H1 (cell line): Measurements from ENCODE around the gene NUP210. TPM values are rescaled to one million over a fixed set of nuclear protein-coding genes. Genes with fewer than 3 reads are reported as not detected.

ENCODE experiments used
- ASH2L ChIP-seq: fragments of 200-600, 300-600 bp; sonication (generic); IDR thresholded peaks from one replicate; pipeline ENCODE4 v1.7.1; 2017; ENCODE audit warnings: low read length
- BCL11A ChIP-seq, 2 experiments: IDR thresholded peaks; one replicate each; pipeline ENCODE4 v1.6.1; 2011; ENCODE audit warnings: low read depth in 2 of 2, low read length in 2 of 2, mild to moderate bottlenecking in 2 of 2
- CTBP2 ChIP-seq: IDR thresholded peaks from 2 replicates; pipeline ENCODE4 v1.7.0; 2011; ENCODE audit warnings: borderline replicate concordance, mild to moderate bottlenecking, moderate library complexity, mixed read lengths, low read length; ENCODE audit not compliant: insufficient read depth, insufficient read length
- FOSL1 ChIP-seq: IDR thresholded peaks from 2 replicates; pipeline ENCODE4 v1.6.1; 2011; ENCODE audit warnings: mild to moderate bottlenecking, low read depth, low read length, moderate library complexity; ENCODE audit not compliant: insufficient read depth
- HDAC2 ChIP-seq, 2 experiments: fragments of 300-600 bp in 1 of 2; sonication (generic) in 1 of 2; IDR thresholded peaks; 2 replicates each; pipeline ENCODE4 v1.6.1; 2011 to 2012; ENCODE audit warnings: low read depth in 2 of 2, low read length in 2 of 2, mild to moderate bottlenecking in 2 of 2, moderate library complexity in 2 of 2, borderline replicate concordance in 1 of 2, inconsistent platforms in 1 of 2
- JUN ChIP-seq: IDR thresholded peaks from 2 replicates; pipeline ENCODE4 v1.6.1; 2011; ENCODE audit warnings: low read depth, mild to moderate bottlenecking, improper control_type of control experiment, low read length
- NRF1 ChIP-seq: IDR thresholded peaks from 2 replicates; pipeline ENCODE4 v1.6.1; 2011; ENCODE audit warnings: mild to moderate bottlenecking, low read depth, low read length, improper control_type of control experiment
- SRF ChIP-seq: IDR thresholded peaks from 2 replicates; pipeline ENCODE4 v1.6.1; 2011; ENCODE audit warnings: mild to moderate bottlenecking, low read depth, low read length, moderate library complexity
- TAF7 ChIP-seq: optimal IDR thresholded peaks from 2 replicates; pipeline ENCODE3; 2011; ENCODE audit warnings: low read depth, mild to moderate bottlenecking, inconsistent platforms, low read length, moderate library complexity, borderline replicate concordance
- polyA plus RNA-seq, 7 experiments: library from polyadenylated mRNA; depleted of rRNA in 3 of 7; stranded (reverse) in 5 of 7; unstranded in 2 of 7; fragments of >200 nt in 5 of 7; fragments of 200-250 nt in 2 of 7; gene quantifications; 1 replicate in 5 of 7; 2 replicates in 1 of 7; 4 replicates in 1 of 7; pipeline versions ENCODE4 v1.2.1 to v1.2.3, GENCODE V29; 2011 to 2013; ENCODE audit warnings: missing spikeins in 2 of 7, mixed read lengths in 2 of 7
- total RNA-seq: library from RNA; stranded (reverse); fragmentation: NEBNext Ultra II Directional; extraction: Animal tissue kit (Norgen Biotek cat#: 25700); gene quantifications from 2 replicates; pipeline ENCODE4 v1.2.1, GENCODE V29; 2021
- TF ChIP-seq, protein P1 (sequence below): fragments of 300-600 bp; sonication (generic); IDR thresholded peaks from 2 replicates; pipeline ENCODE4 v1.7.1; 2012; ENCODE audit warnings: low read length, moderate library complexity, mild to moderate bottlenecking, inconsistent platforms; ENCODE audit not compliant: insufficient replicate concordance

NUP210 gene
- total and polyA plus RNA-seq, 2 of the 8 experiments (the other 6 are each of a cell fraction or from before 2014, with no cell fraction given) = 51.0 to 53.7 TPM

DNA sequence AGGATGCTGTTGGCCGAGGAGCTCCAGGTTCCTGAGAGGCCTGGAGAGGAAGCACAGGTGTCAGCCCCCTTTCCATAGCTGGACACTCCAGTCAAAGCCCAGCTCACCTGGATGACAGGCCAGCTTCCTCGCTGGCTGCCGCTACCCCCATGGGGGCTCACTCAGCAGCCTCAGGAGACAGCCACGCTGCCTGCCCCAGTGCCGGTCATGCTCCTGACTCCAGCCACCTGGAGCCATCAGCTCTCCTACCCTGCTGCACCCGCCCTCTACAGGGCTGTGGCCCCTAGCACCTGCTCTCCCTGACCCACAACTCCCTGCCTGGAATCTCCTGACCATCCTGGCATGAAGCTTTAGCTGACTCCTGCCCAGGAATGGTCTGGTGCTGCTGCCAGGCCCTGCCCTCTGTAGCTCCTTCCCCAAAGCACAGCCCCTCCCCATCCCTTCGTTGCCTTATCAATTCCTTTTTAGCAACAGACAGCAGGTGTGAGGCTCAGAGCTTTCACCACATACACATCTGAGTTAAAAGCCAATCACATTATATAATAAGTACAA lies 94.2 kb downstream of the NUP210 start (continued):
- TF ChIP-seq, protein P1, sequence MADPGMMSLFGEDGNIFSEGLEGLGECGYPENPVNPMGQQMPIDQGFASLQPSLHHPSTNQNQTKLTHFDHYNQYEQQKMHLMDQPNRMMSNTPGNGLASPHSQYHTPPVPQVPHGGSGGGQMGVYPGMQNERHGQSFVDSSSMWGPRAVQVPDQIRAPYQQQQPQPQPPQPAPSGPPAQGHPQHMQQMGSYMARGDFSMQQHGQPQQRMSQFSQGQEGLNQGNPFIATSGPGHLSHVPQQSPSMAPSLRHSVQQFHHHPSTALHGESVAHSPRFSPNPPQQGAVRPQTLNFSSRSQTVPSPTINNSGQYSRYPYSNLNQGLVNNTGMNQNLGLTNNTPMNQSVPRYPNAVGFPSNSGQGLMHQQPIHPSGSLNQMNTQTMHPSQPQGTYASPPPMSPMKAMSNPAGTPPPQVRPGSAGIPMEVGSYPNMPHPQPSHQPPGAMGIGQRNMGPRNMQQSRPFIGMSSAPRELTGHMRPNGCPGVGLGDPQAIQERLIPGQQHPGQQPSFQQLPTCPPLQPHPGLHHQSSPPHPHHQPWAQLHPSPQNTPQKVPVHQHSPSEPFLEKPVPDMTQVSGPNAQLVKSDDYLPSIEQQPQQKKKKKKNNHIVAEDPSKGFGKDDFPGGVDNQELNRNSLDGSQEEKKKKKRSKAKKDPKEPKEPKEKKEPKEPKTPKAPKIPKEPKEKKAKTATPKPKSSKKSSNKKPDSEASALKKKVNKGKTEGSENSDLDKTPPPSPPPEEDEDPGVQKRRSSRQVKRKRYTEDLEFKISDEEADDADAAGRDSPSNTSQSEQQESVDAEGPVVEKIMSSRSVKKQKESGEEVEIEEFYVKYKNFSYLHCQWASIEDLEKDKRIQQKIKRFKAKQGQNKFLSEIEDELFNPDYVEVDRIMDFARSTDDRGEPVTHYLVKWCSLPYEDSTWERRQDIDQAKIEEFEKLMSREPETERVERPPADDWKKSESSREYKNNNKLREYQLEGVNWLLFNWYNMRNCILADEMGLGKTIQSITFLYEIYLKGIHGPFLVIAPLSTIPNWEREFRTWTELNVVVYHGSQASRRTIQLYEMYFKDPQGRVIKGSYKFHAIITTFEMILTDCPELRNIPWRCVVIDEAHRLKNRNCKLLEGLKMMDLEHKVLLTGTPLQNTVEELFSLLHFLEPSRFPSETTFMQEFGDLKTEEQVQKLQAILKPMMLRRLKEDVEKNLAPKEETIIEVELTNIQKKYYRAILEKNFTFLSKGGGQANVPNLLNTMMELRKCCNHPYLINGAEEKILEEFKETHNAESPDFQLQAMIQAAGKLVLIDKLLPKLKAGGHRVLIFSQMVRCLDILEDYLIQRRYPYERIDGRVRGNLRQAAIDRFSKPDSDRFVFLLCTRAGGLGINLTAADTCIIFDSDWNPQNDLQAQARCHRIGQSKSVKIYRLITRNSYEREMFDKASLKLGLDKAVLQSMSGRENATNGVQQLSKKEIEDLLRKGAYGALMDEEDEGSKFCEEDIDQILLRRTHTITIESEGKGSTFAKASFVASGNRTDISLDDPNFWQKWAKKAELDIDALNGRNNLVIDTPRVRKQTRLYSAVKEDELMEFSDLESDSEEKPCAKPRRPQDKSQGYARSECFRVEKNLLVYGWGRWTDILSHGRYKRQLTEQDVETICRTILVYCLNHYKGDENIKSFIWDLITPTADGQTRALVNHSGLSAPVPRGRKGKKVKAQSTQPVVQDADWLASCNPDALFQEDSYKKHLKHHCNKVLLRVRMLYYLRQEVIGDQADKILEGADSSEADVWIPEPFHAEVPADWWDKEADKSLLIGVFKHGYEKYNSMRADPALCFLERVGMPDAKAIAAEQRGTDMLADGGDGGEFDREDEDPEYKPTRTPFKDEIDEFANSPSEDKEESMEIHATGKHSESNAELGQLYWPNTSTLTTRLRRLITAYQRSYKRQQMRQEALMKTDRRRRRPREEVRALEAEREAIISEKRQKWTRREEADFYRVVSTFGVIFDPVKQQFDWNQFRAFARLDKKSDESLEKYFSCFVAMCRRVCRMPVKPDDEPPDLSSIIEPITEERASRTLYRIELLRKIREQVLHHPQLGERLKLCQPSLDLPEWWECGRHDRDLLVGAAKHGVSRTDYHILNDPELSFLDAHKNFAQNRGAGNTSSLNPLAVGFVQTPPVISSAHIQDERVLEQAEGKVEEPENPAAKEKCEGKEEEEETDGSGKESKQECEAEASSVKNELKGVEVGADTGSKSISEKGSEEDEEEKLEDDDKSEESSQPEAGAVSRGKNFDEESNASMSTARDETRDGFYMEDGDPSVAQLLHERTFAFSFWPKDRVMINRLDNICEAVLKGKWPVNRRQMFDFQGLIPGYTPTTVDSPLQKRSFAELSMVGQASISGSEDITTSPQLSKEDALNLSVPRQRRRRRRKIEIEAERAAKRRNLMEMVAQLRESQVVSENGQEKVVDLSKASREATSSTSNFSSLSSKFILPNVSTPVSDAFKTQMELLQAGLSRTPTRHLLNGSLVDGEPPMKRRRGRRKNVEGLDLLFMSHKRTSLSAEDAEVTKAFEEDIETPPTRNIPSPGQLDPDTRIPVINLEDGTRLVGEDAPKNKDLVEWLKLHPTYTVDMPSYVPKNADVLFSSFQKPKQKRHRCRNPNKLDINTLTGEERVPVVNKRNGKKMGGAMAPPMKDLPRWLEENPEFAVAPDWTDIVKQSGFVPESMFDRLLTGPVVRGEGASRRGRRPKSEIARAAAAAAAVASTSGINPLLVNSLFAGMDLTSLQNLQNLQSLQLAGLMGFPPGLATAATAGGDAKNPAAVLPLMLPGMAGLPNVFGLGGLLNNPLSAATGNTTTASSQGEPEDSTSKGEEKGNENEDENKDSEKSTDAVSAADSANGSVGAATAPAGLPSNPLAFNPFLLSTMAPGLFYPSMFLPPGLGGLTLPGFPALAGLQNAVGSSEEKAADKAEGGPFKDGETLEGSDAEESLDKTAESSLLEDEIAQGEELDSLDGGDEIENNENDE = no peak
- no peak for TF ChIP-seq CTBP2
- TF ChIP-seq TAF7 = no peak
- no peak for TF ChIP-seq JUN
- no peak for TF ChIP-seq BCL11A (IDR thresholded peaks at IDR 0.05; ENCODE audit: low read depth in 2 of 2, low read length in 2 of 2)
- no peak for TF ChIP-seq SRF
- TF ChIP-seq FOSL1 = no peak
- no peak for TF ChIP-seq NRF1
- TF ChIP-seq HDAC2 (IDR thresholded peaks at IDR 0.05; ENCODE audit: borderline replicate concordance in 1 of 2, low read depth in 2 of 2, low read length in 2 of 2) = no peak
- no peak for TF ChIP-seq ASH2L
